ENCODE measurements around the gene ACOX3. TPM values are rescaled to one million over a fixed set of nuclear protein-coding genes. Genes with fewer than 3 reads are reported as not detected.

Gene ACOX3
- polyA plus RNA-seq, 1 of the 3 experiments (the other 2 are of a cell fraction) = 8.4 TPM

- no peak for DNase-seq
- Histone ChIP-seq H3F3A (replicated peaks; ENCODE audit: insufficient read depth) (peaks cover 7% of the 10 kb centered on the region), H3K27me3 (ENCODE audit: insufficient read depth) (no peaks in the 10 kb centered on the region), H3K4me1 (ENCODE audit: control insufficient read depth in 1 of 2, insufficient read depth in 2 of 2, low read depth in 1 of 2, low read length in 1 of 2) (peaks cover 0 to 14% of the 10 kb centered on the region in 2 experiments; a peak in 1 of 4 replicates), H3K9me2 (no peaks in the 10 kb centered on the region), H3K9ac (no peak overlapping the region), H3K4me2 (no peak overlapping the region), H4K20me1 (ENCODE audit: insufficient read depth) (no peaks in the 10 kb centered on the region), H3K36me3 (replicated peaks in 1 of 2; ENCODE audit: control insufficient read depth in 1 of 2, insufficient read depth in 2 of 2, low read length in 1 of 2) (peaks cover 3 to 22% of the 10 kb centered on the region in 2 experiments), H3K27ac (ENCODE audit: low read depth in 2 of 2, low read length in 1 of 2) (no peak overlapping the region), H3K4me3 (ENCODE audit: low read depth in 2 of 2, low read length in 1 of 2) (no peak overlapping the region), H3K79me2 (ENCODE audit: insufficient read depth) (no peaks in the 10 kb centered on the region), H2AFZ (ENCODE audit: low read depth) (no peak overlapping the region), H3K9me3 (no peaks in the 10 kb centered on the region)
- no peak for TF ChIP-seq EZH2phosphoT487 (IDR thresholded peaks at IDR 0.05; ENCODE audit: borderline replicate concordance, low read depth)
- no peak for TF ChIP-seq RCOR1 (IDR thresholded peaks at IDR 0.05; ENCODE audit: low read length)
- no peak for TF ChIP-seq FOSL2 (IDR thresholded peaks at IDR 0.05; ENCODE audit: borderline replicate concordance, low read depth)
- TF ChIP-seq, protein P1, sequence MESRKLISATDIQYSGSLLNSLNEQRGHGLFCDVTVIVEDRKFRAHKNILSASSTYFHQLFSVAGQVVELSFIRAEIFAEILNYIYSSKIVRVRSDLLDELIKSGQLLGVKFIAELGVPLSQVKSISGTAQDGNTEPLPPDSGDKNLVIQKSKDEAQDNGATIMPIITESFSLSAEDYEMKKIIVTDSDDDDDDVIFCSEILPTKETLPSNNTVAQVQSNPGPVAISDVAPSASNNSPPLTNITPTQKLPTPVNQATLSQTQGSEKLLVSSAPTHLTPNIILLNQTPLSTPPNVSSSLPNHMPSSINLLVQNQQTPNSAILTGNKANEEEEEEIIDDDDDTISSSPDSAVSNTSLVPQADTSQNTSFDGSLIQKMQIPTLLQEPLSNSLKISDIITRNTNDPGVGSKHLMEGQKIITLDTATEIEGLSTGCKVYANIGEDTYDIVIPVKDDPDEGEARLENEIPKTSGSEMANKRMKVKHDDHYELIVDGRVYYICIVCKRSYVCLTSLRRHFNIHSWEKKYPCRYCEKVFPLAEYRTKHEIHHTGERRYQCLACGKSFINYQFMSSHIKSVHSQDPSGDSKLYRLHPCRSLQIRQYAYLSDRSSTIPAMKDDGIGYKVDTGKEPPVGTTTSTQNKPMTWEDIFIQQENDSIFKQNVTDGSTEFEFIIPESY (IDR thresholded peaks at IDR 0.05; ENCODE audit: borderline replicate concordance, low read depth) = no peak
- no peak for TF ChIP-seq CHD2 (IDR thresholded peaks at IDR 0.05; ENCODE audit: low read length, partially characterized antibody)
- TF ChIP-seq GABPA (IDR thresholded peaks at IDR 0.05; ENCODE audit: low read depth) = no peak
- no peak for TF ChIP-seq MXI1 (IDR thresholded peaks at IDR 0.05; ENCODE audit: low read depth, low read length)
- ChIA-PET CTCF (interaction anchor here (1.0 to 6.7 kb wide), 7 partner anchors 10 to 224 kb away, joined by 3 to 115 read pairs (median 6); partner anchors contain the start of gene SH3TC1), POLR2A (no interaction called here)
- WGBS (ENCODE audit: low lambda C conversion rate) = 92% methylated on average over 13 of the region's 13 CpGs
Measured at GRCh38 chr4:8400632-8401325, 39.7 kb downstream of the ACOX3 start.

DNA sequence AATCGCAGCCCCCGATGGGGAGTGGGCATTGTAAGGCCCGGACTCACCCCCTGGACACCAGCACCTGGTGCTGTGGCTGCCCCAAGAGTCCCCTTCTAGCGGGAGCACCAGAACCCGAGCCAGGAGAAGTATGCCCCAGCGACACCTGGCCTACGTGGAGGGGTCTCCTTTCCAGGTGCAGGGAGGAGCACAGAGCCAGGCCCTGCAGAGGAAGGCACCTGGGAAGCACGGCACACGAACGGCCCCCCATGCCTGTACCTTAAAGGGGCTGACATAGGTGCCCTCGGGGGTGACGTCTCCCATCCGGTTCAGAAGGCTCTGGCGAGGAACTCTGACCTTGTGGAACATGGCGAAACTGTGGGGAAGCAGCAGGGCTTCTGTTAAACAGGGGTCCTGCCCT is 41.2 kb downstream of the ACOX3 start:
- Histone ChIP-seq H4K20me1 (ENCODE audit: insufficient read depth) (no peaks in the 10 kb centered on the region), H3K79me2 (ENCODE audit: insufficient read depth) (no peaks in the 10 kb centered on the region), H3K4me2 (no peak overlapping the region), H3K36me3 (replicated peaks in 1 of 2; ENCODE audit: control insufficient read depth in 1 of 2, insufficient read depth in 2 of 2, low read length in 1 of 2) (peaks cover 3 to 8% of the 10 kb centered on the region in 2 experiments), H3K27ac (ENCODE audit: low read depth in 2 of 2, low read length in 1 of 2) (no peak overlapping the region), H2AFZ (ENCODE audit: low read depth) (no peak overlapping the region), H3K9ac (no peak overlapping the region), H3K4me3 (ENCODE audit: low read depth in 2 of 2, low read length in 1 of 2) (no peak overlapping the region), H3K4me1 (ENCODE audit: control insufficient read depth in 1 of 2, insufficient read depth in 2 of 2, low read depth in 1 of 2, low read length in 1 of 2) (peaks cover 2 to 17% of the 10 kb centered on the region in 2 experiments; a peak in 3 of 4 replicates), H3F3A (replicated peaks; ENCODE audit: insufficient read depth) (peaks cover 9% of the 10 kb centered on the region), H3K9me2 (no peaks in the 10 kb centered on the region), H3K9me3 (no peaks in the 10 kb centered on the region), H3K27me3 (ENCODE audit: insufficient read depth) (no peaks in the 10 kb centered on the region)
- no peak for DNase-seq
- POLR2A ChIA-PET = no interaction called here
- WGBS (ENCODE audit: low lambda C conversion rate) = 96% methylated on average over 12 of the region's 15 CpGs
- no peak for TF ChIP-seq RFX5 (IDR thresholded peaks at IDR 0.05; ENCODE audit: low read length)
- TF ChIP-seq RAD21 (IDR thresholded peaks at IDR 0.05; ENCODE audit: low read length) = no peak
- TF ChIP-seq JUND (IDR thresholded peaks at IDR 0.05) = no peak
- TF ChIP-seq, protein P2, sequence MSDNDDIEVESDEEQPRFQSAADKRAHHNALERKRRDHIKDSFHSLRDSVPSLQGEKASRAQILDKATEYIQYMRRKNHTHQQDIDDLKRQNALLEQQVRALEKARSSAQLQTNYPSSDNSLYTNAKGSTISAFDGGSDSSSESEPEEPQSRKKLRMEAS (IDR thresholded peaks at IDR 0.05; ENCODE audit: low read depth) = no peak
- CTCF ChIA-PET = interaction anchor here (0.6 to 1.9 kb wide), 4 partner anchors 11 to 223 kb away, joined by 3 to 6 read pairs (median 4); no protein-coding TSS in a partner anchor
